Astrocyte of the cerebellum (primary cell): ENCODE measurements around the gene PNLIPRP2.

Experiments used
- DNase-seq: peaks from one replicate; pipeline ENCODE4 v3.0.0-alpha.2; 2011; ENCODE audit warnings: low read depth
- H3K4me3 ChIP-seq: 2 replicates; pipeline ENCODE4 v1.5.1; 2011; ENCODE audit warnings: mild to moderate bottlenecking, low read depth, low read length, moderate library complexity
- CTCF ChIP-seq: IDR thresholded peaks from 2 replicates; pipeline ENCODE4 v1.5.1; 2012; ENCODE audit warnings: low read length, low read depth, moderate library complexity, mild to moderate bottlenecking; ENCODE audit errors: missing control alignments
- in situ Hi-C: cut with HindIII; loops from 2 replicates; pipeline ENCODE4 v1.10.0; 2017; ENCODE audit warnings: low sequenced_read_pairs

The PNLIPRP2 gene

GRCh38 chr10:116671274-116671926, 50.6 kb downstream of the PNLIPRP2 start:
- TF ChIP-seq CTCF = no peak
- in situ Hi-C loops = no loop called here
- no peak for DNase-seq
- H3K4me3 ChIP-seq = no peak overlapping the region

GRCh38 chr10:116672891-116673290, 52.1 kb downstream of the PNLIPRP2 start:
- no peak for TF ChIP-seq CTCF
- in situ Hi-C loops = no loop called here
- DNase-seq = no peak
- H3K4me3 ChIP-seq = no peak overlapping the region

- DNase-seq = no peak
- no peak overlapping the region for H3K4me3 ChIP-seq
- in situ Hi-C loops = no loop called here
- no peak for TF ChIP-seq CTCF
These were observed 53.1 kb downstream of the PNLIPRP2 start for GRCh38 chr10:116673866-116674265.

GRCh38 chr10:116674901-116675423, 54.2 kb downstream of the PNLIPRP2 start:
- no peak overlapping the region for H3K4me3 ChIP-seq
- TF ChIP-seq CTCF = no peak
- DNase-seq = no peak
- in situ Hi-C loops = no loop called here

GRCh38 chr10:116676118-116676517, 55.4 kb downstream of the PNLIPRP2 start:
- TF ChIP-seq CTCF = no peak
- no peak overlapping the region for H3K4me3 ChIP-seq
- in situ Hi-C loops = no loop called here
- DNase-seq = no peak

- no peak overlapping the region for H3K4me3 ChIP-seq
- in situ Hi-C loops = no loop called here
- no peak for TF ChIP-seq CTCF
- no peak for DNase-seq
These were observed 55.9 kb downstream of the PNLIPRP2 start for GRCh38 chr10:116676633-116677032.
